Ovary (tissue), 9 donors: ENCODE measurements around the gene LAMP5. TPM values are rescaled to one million over a fixed set of nuclear protein-coding genes. Genes with fewer than 3 reads are reported as not detected.

ENCODE experiments used
- DNase-seq, 5 donors: peaks; one replicate each; pipeline ENCODE4 v3.0.0-alpha.2; 2019 to 2020
- H3K27ac ChIP-seq, 2 donors: fragments of 200-600 bp; one replicate each; pipeline versions ENCODE4 v1.5.1 to v1.8.0; 2019 to 2022
- H3K27me3 ChIP-seq: fragments of 200-600 bp; one replicate; pipeline ENCODE4 v1.8.0; 2022
- H3K36me3 ChIP-seq: fragments of 200-600 bp; sonication (generic); one replicate; pipeline ENCODE4 v1.5.1; 2019
- H3K4me1 ChIP-seq: one replicate; pipeline ENCODE4 v1.8.1; 2013; ENCODE audit warnings: mild to moderate bottlenecking, moderate library complexity; ENCODE audit not compliant: insufficient read depth
- H3K4me3 ChIP-seq: fragments of 200-600 bp; sonication (generic); one replicate; pipeline ENCODE4 v1.5.1; 2017
- H3K9me3 ChIP-seq, 2 donors: fragments of 200-600 bp in 1 of 2; sonication (generic) in 1 of 2; one replicate each; pipeline versions ENCODE4 v1.5.1 to v1.8.1; 2013 to 2019; ENCODE audit warnings: mild to moderate bottlenecking in 1 of 2, moderate library complexity in 1 of 2
- EP300 ChIP-seq: sonication (generic); formaldehyde crosslinking; IDR thresholded peaks from one replicate; pipeline ENCODE4 v1.6.1; 2017; ENCODE audit warnings: antibody characterized with exemption
- POLR2A ChIP-seq: fragments of 450-650 bp; IDR thresholded peaks from one replicate; pipeline ENCODE4 v1.6.1; 2017; ENCODE audit warnings: antibody characterized with exemption, mild to moderate bottlenecking, moderate library complexity
- WGBS, 3 donors: extraction: QIAGEN DNeasy Blood & Tissue Kit in 1 of 3; methylation state at CpG; one replicate each; pipeline versions ENCODE4 v1.1.5 to v1.1.7; 2013 to 2017; 5-methylcytosine and 5-hydroxymethylcytosine counted together
- intact Hi-C, 4 donors: fragments of 100-400 bp; cut with DNase I; formaldehyde crosslinking; loops; one replicate each; pipeline versions ENCODE4 v1.11.0 to v1.15.1; 2022 to 2023
- polyA plus RNA-seq, 2 donors: library from polyadenylated mRNA; stranded (reverse); fragments of 200-250 nt in 1 of 2; fragments of 350-450 nt in 1 of 2; fragmentation: Illumina TruSeq in 1 of 2; extraction: RNeasy Lipid Tissue Mini Kit (QIAGEN cat#74804) in 1 of 2; gene quantifications; one replicate each; pipeline ENCODE4 v1.2.3, GENCODE V29; 2013 to 2014
- total RNA-seq, 7 donors: library from RNA; depleted of rRNA in 2 of 7; stranded (reverse); fragments of >200 nt in 2 of 7; fragmentation: NEBNext Ultra II Directional in 3 of 7; extraction: Animal tissue kit (Norgen Biotek cat#: 25700) in 3 of 7; gene quantifications; one replicate each; pipeline versions ENCODE4 v1.1.0 to v1.2.4, GENCODE V29; 2016 to 2023
- TF ChIP-seq, protein P1 (sequence below), 3 donors: fragments of 450-650 bp in 2 of 3; fragments of 200-600 bp in 1 of 3; IDR thresholded peaks; one replicate each; pipeline versions ENCODE4 v1.5.1 to v1.8.0; 2016 to 2022; ENCODE audit warnings: antibody characterized with exemption in 3 of 3, mild to moderate bottlenecking in 1 of 3
- donor health status: DM: no; HTN: no; CAD: no; lungs with moderate emphysema.
- donor health status: DM: no; HTN: no; CAD: no.
- donor health status: Bipolar disorder and iron deficiency.
- donor health status: DM: yes; HTN: yes; CAD: no.
- donor health status: DM: no; HTN: no; CAD: no.
- donor health status: DM: yes; HTN: yes; CAD: no.

LAMP5 gene
- total and polyA plus RNA-seq, 9 donors, result 0.91 to 39.5 (median 5.2) TPM

DNA sequence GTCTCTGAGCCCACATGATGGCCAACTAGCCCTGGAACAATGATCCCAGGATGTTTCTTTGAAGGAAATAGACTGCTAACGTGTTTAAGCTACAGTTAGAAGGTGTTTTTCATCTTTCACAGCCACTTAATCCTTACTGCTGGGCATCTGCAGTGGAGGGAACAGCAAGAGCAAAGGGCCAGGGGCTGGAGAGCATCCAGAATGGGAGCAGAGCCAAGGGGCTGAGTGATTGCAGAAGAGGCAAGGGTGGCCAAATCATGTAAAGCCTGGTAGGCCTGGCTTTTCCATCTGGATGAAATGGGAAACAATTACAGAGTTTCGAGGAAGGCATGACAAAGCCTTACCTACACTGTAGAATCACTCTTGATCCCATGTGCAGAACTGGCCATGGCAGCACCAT is 18.7 kb upstream of the LAMP5 start:
- H3K4me3 ChIP-seq, result no peak overlapping the region
- DNase-seq, result no peak
- 86 to 92% (median 87%) methylated on average over 2 of the region's 2 CpGs for WGBS, 3 donors
- H3K4me1 ChIP-seq, result peaks cover 7% of the 10 kb centered on the region
- H3K27me3 ChIP-seq, result no peaks in the 10 kb centered on the region
- no peaks in the 10 kb centered on the region for H3K36me3 ChIP-seq
- intact Hi-C loops, result no loop called here
- TF ChIP-seq EP300 (no peak), POLR2A (no peak)
- TF ChIP-seq, protein P1, sequence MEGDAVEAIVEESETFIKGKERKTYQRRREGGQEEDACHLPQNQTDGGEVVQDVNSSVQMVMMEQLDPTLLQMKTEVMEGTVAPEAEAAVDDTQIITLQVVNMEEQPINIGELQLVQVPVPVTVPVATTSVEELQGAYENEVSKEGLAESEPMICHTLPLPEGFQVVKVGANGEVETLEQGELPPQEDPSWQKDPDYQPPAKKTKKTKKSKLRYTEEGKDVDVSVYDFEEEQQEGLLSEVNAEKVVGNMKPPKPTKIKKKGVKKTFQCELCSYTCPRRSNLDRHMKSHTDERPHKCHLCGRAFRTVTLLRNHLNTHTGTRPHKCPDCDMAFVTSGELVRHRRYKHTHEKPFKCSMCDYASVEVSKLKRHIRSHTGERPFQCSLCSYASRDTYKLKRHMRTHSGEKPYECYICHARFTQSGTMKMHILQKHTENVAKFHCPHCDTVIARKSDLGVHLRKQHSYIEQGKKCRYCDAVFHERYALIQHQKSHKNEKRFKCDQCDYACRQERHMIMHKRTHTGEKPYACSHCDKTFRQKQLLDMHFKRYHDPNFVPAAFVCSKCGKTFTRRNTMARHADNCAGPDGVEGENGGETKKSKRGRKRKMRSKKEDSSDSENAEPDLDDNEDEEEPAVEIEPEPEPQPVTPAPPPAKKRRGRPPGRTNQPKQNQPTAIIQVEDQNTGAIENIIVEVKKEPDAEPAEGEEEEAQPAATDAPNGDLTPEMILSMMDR (IDR thresholded peaks at IDR 0.05), result no peak
- H3K27ac ChIP-seq, result no peak overlapping the region
- H3K9me3 ChIP-seq, result no peaks in the 10 kb centered on the region

DNA sequence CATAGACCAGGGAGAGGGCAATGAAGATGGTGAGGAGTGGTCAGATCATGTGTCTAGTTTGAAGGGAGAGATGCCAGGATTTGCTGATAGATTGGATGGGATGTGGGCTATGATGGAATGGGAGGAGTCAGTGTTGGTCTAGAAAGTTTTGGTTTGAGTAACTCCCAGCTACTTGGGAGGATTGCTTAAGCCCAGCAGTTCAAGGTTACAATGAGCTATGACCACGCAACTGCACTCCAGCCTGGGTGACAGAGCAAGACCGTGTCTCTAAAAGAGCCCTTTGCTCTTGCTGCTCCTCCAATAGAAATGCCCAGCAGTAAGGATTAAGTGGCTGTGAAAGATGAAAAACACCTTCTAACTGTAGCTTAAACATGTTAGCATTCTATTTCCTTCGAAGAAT is 18.2 kb upstream of the LAMP5 start:
- H3K4me1 ChIP-seq, result peaks cover 7% of the 10 kb centered on the region
- H3K9me3 ChIP-seq, result no peaks in the 10 kb centered on the region
- no peak for DNase-seq
- intact Hi-C loops, result no loop called here
- WGBS, 3 donors, result 71 to 76% (median 75%) methylated on average over 3 of the region's 3 CpGs
- H3K27ac ChIP-seq, result no peak overlapping the region
- H3K27me3 ChIP-seq, result no peaks in the 10 kb centered on the region
- H3K4me3 ChIP-seq, result no peak overlapping the region
- no peaks in the 10 kb centered on the region for H3K36me3 ChIP-seq
- TF ChIP-seq, protein P1 (IDR thresholded peaks at IDR 0.05), result no peak
- no peak for TF ChIP-seq POLR2A
- TF ChIP-seq EP300, result no peak

DNA sequence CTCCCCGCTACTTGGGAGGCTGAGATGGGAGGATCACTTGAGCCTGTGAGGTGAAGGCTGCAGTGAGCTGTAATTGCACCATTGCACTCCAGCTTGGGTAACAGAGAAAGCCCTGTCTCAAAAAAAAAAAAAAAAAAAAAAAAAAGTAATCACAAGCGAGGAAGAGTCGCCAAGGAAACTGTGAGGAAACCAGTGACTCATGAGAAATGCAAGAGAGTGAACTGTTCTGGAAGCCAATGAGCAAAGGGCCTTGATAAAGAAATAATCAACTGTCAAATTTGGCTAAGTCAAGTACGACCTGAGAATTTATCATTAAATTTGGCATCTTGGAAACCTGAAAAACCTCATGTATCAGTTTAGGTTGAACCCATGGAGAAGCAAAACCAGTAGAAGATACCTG is 16.1 kb upstream of the LAMP5 start:
- Histone ChIP-seq H3K36me3 (no peaks in the 10 kb centered on the region), H3K9me3 (no peaks in the 10 kb centered on the region), H3K4me1 (peaks cover 7% of the 10 kb centered on the region), H3K27ac (no peak overlapping the region), H3K27me3 (no peaks in the 10 kb centered on the region), H3K4me3 (no peak overlapping the region)
- DNase-seq, result no peak
- WGBS, 3 donors, result 75 to 90% (median 79%) methylated on average over 4 of the region's 4 CpGs
- intact Hi-C loops, result no loop called here
- TF ChIP-seq EP300 (no peak), POLR2A (no peak)
- TF ChIP-seq, protein P1 (IDR thresholded peaks at IDR 0.05), result no peak

DNA sequence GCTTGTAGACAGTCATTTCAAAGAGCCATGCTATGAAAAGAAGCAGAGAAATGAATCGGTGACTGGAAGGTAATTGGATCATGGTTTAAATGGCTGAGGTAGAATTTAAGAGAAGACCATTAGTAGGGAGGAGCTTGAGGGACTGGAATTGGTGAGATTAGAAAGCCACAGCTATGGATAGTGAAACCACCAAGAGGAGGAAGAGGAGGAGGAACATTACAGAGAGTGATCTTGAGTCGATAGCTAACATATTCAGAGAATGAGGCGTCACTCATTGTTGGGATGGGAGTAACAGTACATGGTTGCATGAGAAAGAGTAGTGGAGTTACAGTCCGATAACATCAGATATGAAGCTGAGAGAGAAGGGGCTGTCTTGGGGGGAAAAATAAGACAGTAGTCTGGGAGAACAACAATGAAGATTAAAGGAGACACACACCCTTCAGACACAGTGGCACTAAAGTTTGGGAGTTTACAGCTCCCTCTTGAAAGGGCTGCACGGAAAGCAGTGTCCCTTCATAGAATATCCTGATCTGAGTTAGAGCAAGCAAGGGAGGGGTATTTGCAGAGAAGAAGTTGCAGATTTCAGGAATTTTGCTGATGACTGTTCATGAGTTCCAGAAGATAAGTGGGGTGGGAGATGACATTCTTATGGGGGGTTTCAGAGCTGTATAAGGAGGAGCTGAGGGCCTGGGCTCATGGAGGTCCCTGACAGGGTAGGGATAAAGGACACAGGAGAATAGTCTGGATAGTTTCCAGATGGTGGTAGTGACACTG is 15.1 kb upstream of the LAMP5 start:
- TF ChIP-seq POLR2A (no peak), EP300 (no peak)
- TF ChIP-seq, protein P1 (IDR thresholded peaks at IDR 0.05), result no peak
- Histone ChIP-seq H3K36me3 (no peaks in the 10 kb centered on the region), H3K9me3 (no peaks in the 10 kb centered on the region), H3K4me3 (no peak overlapping the region), H3K27ac (no peak overlapping the region), H3K27me3 (no peaks in the 10 kb centered on the region), H3K4me1 (peaks cover 7% of the 10 kb centered on the region)
- WGBS, 3 donors, result 74 to 82% (median 82%) methylated on average over 5 of the region's 5 CpGs
- intact Hi-C loops, result no loop called here
- no peak for DNase-seq
